Measurements from ENCODE around the gene HDHD5. TPM values are rescaled to one million over a fixed set of nuclear protein-coding genes. Genes with fewer than 3 reads are reported as not detected.
"Not testable (repeated sequence)": the region's sequence is repeated elsewhere in the genome, so short reads cannot be mapped to it uniquely, and the experiment has no call there.

Gene HDHD5
- total RNA-seq, 1 donor from 2014 or later: 44.7 TPM

DNA sequence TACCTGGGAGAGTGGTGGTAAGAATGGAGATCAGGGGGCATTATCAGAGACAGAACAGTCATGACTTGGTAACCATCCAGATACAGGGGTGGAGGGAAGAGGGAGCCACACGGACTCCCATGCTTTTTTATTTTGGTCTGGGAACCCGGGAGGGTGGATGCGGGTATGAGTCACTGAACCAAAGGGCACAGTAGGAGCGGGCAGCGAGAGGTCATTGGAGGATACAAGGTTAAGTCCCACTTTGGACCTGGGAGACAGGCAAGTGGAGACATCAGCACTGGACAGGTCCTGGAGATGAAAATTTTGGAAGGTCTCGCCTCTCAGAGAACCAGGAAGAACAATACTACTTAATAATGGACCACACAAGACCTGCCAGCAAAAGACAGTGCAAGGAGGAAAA, 6.7 kb downstream of the HDHD5 start:
- H3K27me3 ChIP-seq (ENCODE audit: control insufficient read depth, insufficient read depth, low read length): no peaks in the 10 kb centered on the region
- TF ChIP-seq, protein P1, sequence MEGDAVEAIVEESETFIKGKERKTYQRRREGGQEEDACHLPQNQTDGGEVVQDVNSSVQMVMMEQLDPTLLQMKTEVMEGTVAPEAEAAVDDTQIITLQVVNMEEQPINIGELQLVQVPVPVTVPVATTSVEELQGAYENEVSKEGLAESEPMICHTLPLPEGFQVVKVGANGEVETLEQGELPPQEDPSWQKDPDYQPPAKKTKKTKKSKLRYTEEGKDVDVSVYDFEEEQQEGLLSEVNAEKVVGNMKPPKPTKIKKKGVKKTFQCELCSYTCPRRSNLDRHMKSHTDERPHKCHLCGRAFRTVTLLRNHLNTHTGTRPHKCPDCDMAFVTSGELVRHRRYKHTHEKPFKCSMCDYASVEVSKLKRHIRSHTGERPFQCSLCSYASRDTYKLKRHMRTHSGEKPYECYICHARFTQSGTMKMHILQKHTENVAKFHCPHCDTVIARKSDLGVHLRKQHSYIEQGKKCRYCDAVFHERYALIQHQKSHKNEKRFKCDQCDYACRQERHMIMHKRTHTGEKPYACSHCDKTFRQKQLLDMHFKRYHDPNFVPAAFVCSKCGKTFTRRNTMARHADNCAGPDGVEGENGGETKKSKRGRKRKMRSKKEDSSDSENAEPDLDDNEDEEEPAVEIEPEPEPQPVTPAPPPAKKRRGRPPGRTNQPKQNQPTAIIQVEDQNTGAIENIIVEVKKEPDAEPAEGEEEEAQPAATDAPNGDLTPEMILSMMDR (IDR thresholded peaks at IDR 0.05; ENCODE audit: insufficient read depth, low read length, poor library complexity, severe bottlenecking): no peak
- no peaks in the 10 kb centered on the region for H3K36me3 ChIP-seq (ENCODE audit: control insufficient read depth, insufficient read depth, low read length)
- H3K4me3 ChIP-seq (ENCODE audit: low read depth, low read length): no peak overlapping the region
- no peak for DNase-seq (ENCODE audit: low read depth)

DNA sequence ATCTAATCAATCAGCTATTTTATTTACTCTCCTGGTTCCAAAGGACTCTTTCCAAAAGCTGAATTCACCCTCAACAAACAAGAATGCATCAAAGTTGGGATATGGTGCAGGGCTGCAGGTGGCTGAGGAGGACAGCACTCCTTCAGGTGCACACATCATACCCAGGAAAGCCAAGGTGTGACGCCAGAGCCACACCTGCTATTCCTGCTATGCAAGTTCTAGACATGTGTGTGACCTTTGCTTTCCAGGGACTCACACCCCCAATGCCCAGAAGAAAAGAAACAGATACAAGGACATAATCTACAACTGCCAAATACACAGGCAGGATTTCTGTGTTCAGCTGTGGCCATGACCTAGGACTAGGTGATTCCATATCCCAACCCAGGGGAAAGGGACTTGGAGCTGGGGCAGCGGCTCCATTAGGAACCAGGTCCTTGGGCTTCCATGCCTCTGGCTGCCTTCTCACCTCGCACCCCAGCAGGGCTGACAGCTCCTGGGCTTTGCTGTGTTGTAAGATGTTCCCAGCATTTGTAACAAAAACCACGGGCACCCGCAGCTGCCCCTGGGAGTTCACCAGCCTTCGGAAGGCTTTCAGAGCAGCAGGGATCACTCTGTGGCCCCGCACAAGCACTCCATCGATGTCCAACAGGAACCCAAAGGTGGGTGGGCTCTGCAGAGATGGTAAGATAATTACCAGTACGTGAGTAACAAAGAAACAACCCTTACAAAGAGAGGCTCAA, 9.8 kb downstream of the HDHD5 start:
- no peak for DNase-seq (ENCODE audit: low read depth)
- Histone ChIP-seq H3K4me3 (ENCODE audit: low read depth, low read length) (no peak overlapping the region), H3K27me3 (ENCODE audit: control insufficient read depth, insufficient read depth, low read length) (no peaks in the 10 kb centered on the region), H3K36me3 (ENCODE audit: control insufficient read depth, insufficient read depth, low read length) (no peaks in the 10 kb centered on the region)
- TF ChIP-seq, protein P1 (IDR thresholded peaks at IDR 0.05; ENCODE audit: insufficient read depth, low read length, poor library complexity, severe bottlenecking): no peak

DNA sequence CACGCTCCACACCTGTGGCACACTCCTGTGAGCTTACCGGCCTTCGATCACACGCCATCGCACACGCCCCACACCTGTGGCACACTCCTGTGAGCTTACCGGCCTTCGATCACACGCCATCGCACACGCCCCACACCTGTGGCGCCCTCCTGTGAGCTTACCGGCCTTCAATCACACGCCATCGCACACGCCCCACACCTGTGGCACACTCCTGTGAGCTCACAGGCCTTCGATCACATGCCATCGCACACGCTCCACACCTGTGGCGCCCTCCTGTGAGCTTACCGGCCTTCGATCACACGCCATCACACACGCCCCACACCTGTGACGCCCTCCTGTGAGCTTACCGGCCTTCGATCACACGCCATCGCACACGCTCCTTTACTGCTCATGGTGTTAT, 11.6 kb downstream of the HDHD5 start:
- H3K27me3 ChIP-seq (ENCODE audit: control insufficient read depth, insufficient read depth, low read length); H3K4me3 ChIP-seq (ENCODE audit: low read depth, low read length); DNase-seq (ENCODE audit: low read depth); H3K36me3 ChIP-seq (ENCODE audit: control insufficient read depth, insufficient read depth, low read length): not testable (repeated sequence)

DNA sequence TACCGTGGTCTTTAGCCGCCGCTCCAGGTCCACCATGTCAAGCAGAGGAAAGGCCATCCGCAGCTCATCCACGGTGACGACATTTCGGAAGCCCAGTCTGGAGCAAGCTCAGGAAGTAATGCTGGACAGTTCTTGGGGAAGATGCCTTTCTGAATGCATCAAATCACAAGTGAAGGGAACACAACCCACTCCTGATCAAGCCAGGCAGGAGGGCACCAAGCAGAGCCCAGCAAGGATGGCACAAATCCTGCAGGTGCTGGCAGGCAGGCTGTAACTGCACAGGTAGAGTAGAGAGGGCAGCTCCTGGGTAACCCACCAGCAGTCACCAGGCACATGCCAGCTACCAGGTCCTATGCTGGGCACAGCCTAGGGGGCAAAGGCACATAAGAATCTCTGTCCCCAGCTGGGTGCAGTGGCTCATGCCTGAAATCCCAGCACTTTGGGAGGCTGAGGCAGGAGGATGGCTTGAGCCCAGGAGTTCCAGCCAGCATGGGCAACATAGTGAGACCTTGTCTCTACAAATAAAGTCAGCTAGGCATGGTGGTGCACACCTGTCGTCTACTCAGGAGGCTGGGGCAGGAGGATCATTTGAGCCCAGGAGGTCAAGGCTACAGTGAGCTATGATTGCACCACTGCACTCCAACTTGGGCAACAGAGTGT, 13.9 kb downstream of the HDHD5 start:
- TF ChIP-seq, protein P1 (IDR thresholded peaks at IDR 0.05; ENCODE audit: insufficient read depth, low read length, poor library complexity, severe bottlenecking): no peak
- Histone ChIP-seq H3K27me3 (ENCODE audit: control insufficient read depth, insufficient read depth, low read length) (no peaks in the 10 kb centered on the region), H3K36me3 (ENCODE audit: control insufficient read depth, insufficient read depth, low read length) (no peaks in the 10 kb centered on the region), H3K4me3 (ENCODE audit: low read depth, low read length) (no peak overlapping the region)
- DNase-seq (ENCODE audit: low read depth): no peak

DNA sequence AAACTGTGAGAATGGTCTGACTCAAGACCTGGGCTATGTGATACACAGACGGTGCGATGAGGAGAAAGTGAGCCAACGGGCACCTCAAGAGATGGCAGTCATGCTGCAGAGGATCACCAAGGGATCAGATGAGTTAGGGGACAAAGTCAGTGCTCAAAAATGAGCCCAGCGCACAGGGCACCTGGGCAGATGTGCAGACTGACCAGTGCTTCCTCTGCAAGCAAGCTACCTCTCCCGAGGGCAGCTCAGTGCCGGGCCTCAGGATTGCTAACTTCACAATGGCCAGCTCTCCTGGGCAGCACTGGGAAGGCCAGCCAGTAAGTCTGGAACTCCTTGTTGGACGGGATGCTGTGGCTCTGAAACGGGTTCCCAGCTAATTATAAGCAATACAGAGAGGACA, 15.3 kb downstream of the HDHD5 start:
- no peaks in the 10 kb centered on the region for H3K27me3 ChIP-seq (ENCODE audit: control insufficient read depth, insufficient read depth, low read length)
- no peak for DNase-seq (ENCODE audit: low read depth)

DNA sequence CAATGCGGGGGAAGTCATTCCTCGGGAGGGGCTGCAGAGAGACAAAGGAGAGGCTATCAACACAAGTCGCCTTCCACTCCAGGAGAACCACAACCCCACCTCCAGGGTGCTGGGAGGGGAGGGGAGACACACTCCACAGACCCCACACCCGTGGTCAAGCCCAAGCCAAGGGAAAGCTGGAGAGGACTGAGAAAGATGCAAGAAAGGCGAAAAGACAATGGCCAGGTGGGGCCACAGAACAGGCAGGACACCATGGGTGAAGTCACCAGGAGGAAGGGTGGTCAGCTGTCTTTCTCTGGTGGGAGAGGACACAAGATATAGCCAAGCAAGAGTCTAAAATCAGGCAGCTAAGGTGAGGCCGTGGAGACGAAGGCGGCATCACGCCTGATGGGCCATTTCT, 16.0 kb downstream of the HDHD5 start:
- H3K27me3 ChIP-seq (ENCODE audit: control insufficient read depth, insufficient read depth, low read length): no peaks in the 10 kb centered on the region
- no peak for DNase-seq (ENCODE audit: low read depth)
- TF ChIP-seq, protein P1 (IDR thresholded peaks at IDR 0.05; ENCODE audit: insufficient read depth, low read length, poor library complexity, severe bottlenecking): no peak
- no peaks in the 10 kb centered on the region for H3K36me3 ChIP-seq (ENCODE audit: control insufficient read depth, insufficient read depth, low read length)
- no peak overlapping the region for H3K4me3 ChIP-seq (ENCODE audit: low read depth, low read length)

More for the DNA sequence above, 15.3 kb downstream of the HDHD5 start:
- H3K4me3 ChIP-seq (ENCODE audit: low read depth, low read length): no peak overlapping the region
- TF ChIP-seq, protein P1 (IDR thresholded peaks at IDR 0.05; ENCODE audit: insufficient read depth, low read length, poor library complexity, severe bottlenecking): no peak
- H3K36me3 ChIP-seq (ENCODE audit: control insufficient read depth, insufficient read depth, low read length): no peaks in the 10 kb centered on the region
